Stomach (tissue), 4 donors: ENCODE data around the gene LRRTM4.

Experiments used
- CTCF ChIP-seq, 7 experiments: fragments of 450-650 bp in 4 of 7; fragments of 200-600 bp in 3 of 7; sonication (generic) in 3 of 7; IDR thresholded peaks; one replicate each; pipeline ENCODE4 v1.5.1; 2016 to 2019; ENCODE audit warnings: antibody characterized with exemption in 7 of 7, control low read depth in 2 of 7, mild to moderate bottlenecking in 1 of 7
- POLR2A ChIP-seq, 4 donors: fragments of 450-650 bp; IDR thresholded peaks; one replicate each; pipeline ENCODE4 v1.6.1; 2016; ENCODE audit warnings: antibody characterized with exemption in 4 of 4, control low read depth in 2 of 4, mild to moderate bottlenecking in 1 of 4, moderate library complexity in 1 of 4
- POLR2AphosphoS5 ChIP-seq, 3 donors: sonication (generic); formaldehyde crosslinking; IDR thresholded peaks; one replicate each; pipeline ENCODE4 v1.6.1; 2016; ENCODE audit warnings: antibody characterized with exemption in 3 of 3

GRCh38 chr2:77301441-77301840 is 220.7 kb downstream of the LRRTM4 start:
- TF ChIP-seq CTCF (IDR thresholded peaks at IDR 0.05) (no peak), POLR2A (IDR thresholded peaks at IDR 0.05) (no peak), POLR2AphosphoS5 (IDR thresholded peaks at IDR 0.05) (no peak)
